ENCODE data around the gene SLC16A13. TPM values are rescaled to one million over a fixed set of nuclear protein-coding genes. Genes with fewer than 3 reads are reported as not detected.
A peak's percentile ranks its signal among the peaks of the same experiment; 100 is the strongest.

Gene SLC16A13
- total and polyA plus RNA-seq, 7 experiments from 2014 or later = 1.8 to 20.9 (median 4.4) TPM

- DNase-seq (peak in 3 of 9 donors; percentile 23 to 43 (median 29)), ATAC-seq (peak; percentile 44)
- H3K27ac ChIP-seq (ENCODE audit: low read depth, low read length) = peak overlapping the region; percentile 78
- CTCF ChIA-PET = interaction anchor here (1.8 to 6.4 kb wide), 2 partner anchors 95 to 128 kb away, joined by 4 to 145 read pairs; no protein-coding TSS in a partner anchor
- intact Hi-C loops (cut with micrococcal nuclease) = loop anchor here in 1 of 2 donors (10.0 kb wide), 1 partner anchor 793 kb away; the partner anchor contains the start of gene KDM6B
- no peaks in the 10 kb centered on the region for H3K36me3 ChIP-seq (ENCODE audit: control insufficient read depth in 2 of 3, insufficient read depth in 3 of 3, low read length in 3 of 3)
- peak overlapping the region; percentile 60 to 87 (median 80) for H3K4me3 Mint-ChIP-seq
- peaks cover 0 to 31% (median 0%) of the 10 kb centered on the region in 5 donors for H3K27me3 Mint-ChIP-seq
- H3K36me3 Mint-ChIP-seq = peaks cover 0 to 2% (median 0%) of the 10 kb centered on the region in 5 donors
- peak overlapping the region; percentile 68 for H3K4me3 ChIP-seq (ENCODE audit: low read length)
- H3K9me3 ChIP-seq (ENCODE audit: control insufficient read depth in 2 of 3, low read length in 3 of 3) = no peaks in the 10 kb centered on the region
- H3K4me1 ChIP-seq (ENCODE audit: control insufficient read depth in 2 of 2, insufficient read depth in 2 of 2, low read length in 2 of 2) = peaks cover 25 to 30% of the 10 kb centered on the region in 2 donors
- H3K27ac Mint-ChIP-seq = peak overlapping the region in 8 of 9 donors; percentile 77 to 95 (median 90)
- H3K4me1 Mint-ChIP-seq = peaks cover 14 to 78% (median 51%) of the 10 kb centered on the region in 7 donors
- no peaks in the 10 kb centered on the region for H3K27me3 ChIP-seq (ENCODE audit: control insufficient read depth in 2 of 2, insufficient read depth in 2 of 2, low read length in 2 of 2)
- no peaks in the 10 kb centered on the region for H3K9me3 Mint-ChIP-seq
- POLR2A ChIA-PET = interaction anchor here (0.5 to 2.1 kb wide), 8 partner anchors 10 to 579 kb away, joined by 3 to 8 read pairs (median 4); partner anchors contain the start of gene RNASEK
Observed at GRCh38 chr17:7041607-7042500, 6.0 kb downstream of the SLC16A13 start.

DNA sequence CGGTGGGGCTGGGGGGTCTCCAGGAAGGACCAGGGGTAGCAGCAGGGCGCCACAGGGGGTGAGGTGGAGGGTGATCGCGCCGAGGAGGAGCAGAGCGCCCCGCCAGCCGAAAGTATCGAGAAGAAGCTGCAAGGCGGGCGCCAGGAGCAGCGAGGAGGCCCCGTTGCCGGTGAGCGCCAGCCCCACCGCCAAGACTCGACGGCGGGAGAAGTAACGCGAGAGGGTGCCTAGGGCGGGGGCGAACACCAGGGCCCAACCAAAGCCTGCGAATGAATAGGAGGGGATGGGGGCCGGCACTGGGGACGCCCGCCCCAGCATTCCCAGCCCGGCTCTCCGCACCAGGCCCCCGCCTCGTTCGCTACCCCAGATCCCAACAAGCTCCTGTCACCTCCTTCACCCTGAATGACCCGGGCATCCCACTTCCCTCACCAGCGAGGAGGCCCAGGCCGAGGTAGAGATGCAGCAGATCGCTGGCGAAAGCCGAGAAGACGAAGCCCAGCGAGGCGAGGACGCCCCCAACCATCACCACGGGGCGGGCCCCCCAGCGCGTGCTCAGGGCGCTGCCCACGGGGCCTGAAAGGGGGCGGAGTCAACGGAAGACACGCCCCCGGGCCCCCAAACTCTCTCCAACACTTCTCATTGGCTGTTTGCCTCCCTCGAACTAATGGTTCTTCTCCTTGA lies 6.8 kb downstream of the SLC16A13 start:
- ChIA-PET POLR2A (interaction anchor here (0.5 to 2.1 kb wide), 10 partner anchors 7 to 645 kb away, joined by 3 to 8 read pairs (median 4); partner anchors contain the start of genes MPDU1 and SLC16A13), CTCF (interaction anchor here (6.4 kb wide), 1 partner anchor 94 kb away, joined by 145 read pairs; no protein-coding TSS in a partner anchor)
- DNase-seq = peak; percentile 36 to 61 (median 55)
- ATAC-seq = peak; percentile 53
- Histone ChIP-seq H3K4me3 (ENCODE audit: low read length) (peak overlapping the region; percentile 68), H3K36me3 (ENCODE audit: control insufficient read depth in 2 of 3, insufficient read depth in 3 of 3, low read length in 3 of 3) (no peaks in the 10 kb centered on the region), H3K4me1 (ENCODE audit: control insufficient read depth in 2 of 2, insufficient read depth in 2 of 2, low read length in 2 of 2) (peaks cover 27 to 33% of the 10 kb centered on the region in 2 donors), H3K9me3 (ENCODE audit: control insufficient read depth in 2 of 3, low read length in 3 of 3) (no peaks in the 10 kb centered on the region), H3K27ac (ENCODE audit: low read depth, low read length) (peak overlapping the region; percentile 78), H3K27me3 (ENCODE audit: control insufficient read depth in 2 of 2, insufficient read depth in 2 of 2, low read length in 2 of 2) (no peaks in the 10 kb centered on the region)
- H3K27me3 Mint-ChIP-seq = peaks cover 0 to 31% (median 0%) of the 10 kb centered on the region in 5 donors
- H3K27ac Mint-ChIP-seq = peak overlapping the region; percentile 33 to 95 (median 89)
- peaks cover 14 to 79% (median 58%) of the 10 kb centered on the region in 7 donors for H3K4me1 Mint-ChIP-seq
- H3K36me3 Mint-ChIP-seq = peaks cover 0 to 2% (median 0%) of the 10 kb centered on the region in 5 donors
- intact Hi-C loops (cut with micrococcal nuclease) = loop anchor here in 1 of 2 donors (10.0 kb wide), 1 partner anchor 792 kb away; the partner anchor contains the start of gene KDM6B
- H3K4me3 Mint-ChIP-seq = peak overlapping the region; percentile 60 to 87 (median 80)
- H3K9me3 Mint-ChIP-seq = no peaks in the 10 kb centered on the region

GRCh38 chr17:7043182-7043496 lies 7.3 kb downstream of the SLC16A13 start:
- peaks cover 0 to 2% (median 0%) of the 10 kb centered on the region in 5 donors for H3K36me3 Mint-ChIP-seq
- peak; percentile 1 for ATAC-seq
- POLR2A ChIA-PET = interaction anchor here (0.6 to 1.6 kb wide), 5 partner anchors 8 to 645 kb away, joined by 3 to 7 read pairs (median 4); partner anchors contain the start of genes MPDU1 and SLC16A13

GRCh38 chr17:7043497-7044198 lies 7.8 kb downstream of the SLC16A13 start, which contains the start of gene SLC16A11:
Gene SLC16A11, minus strand, starts transcription at chr17:7044092. Its CDS starts 579 bp downstream, at chr17:7043513.
- no peaks in the 10 kb centered on the region for H3K9me3 Mint-ChIP-seq
- H3K36me3 ChIP-seq (ENCODE audit: control insufficient read depth in 2 of 3, insufficient read depth in 3 of 3, low read length in 3 of 3) = no peaks in the 10 kb centered on the region
- ATAC-seq (peak; percentile 3), DNase-seq (peak; percentile 26 to 51 (median 36))
- H3K4me3 ChIP-seq (ENCODE audit: low read length) = peak within 1 kb of the TSS; percentile 68
- peaks cover 27 to 30% of the 10 kb centered on the region in 2 donors for H3K4me1 ChIP-seq (ENCODE audit: control insufficient read depth in 2 of 2, insufficient read depth in 2 of 2, low read length in 2 of 2)
- peaks cover 0 to 2% (median 0%) of the 10 kb centered on the region in 5 donors for H3K36me3 Mint-ChIP-seq
- H3K27me3 Mint-ChIP-seq = peaks cover 0 to 31% (median 0%) of the 10 kb centered on the region in 5 donors
- no peaks in the 10 kb centered on the region for H3K27me3 ChIP-seq (ENCODE audit: control insufficient read depth in 2 of 2, insufficient read depth in 2 of 2, low read length in 2 of 2)
- peak within 1 kb of the TSS in 8 of 9 donors; percentile 77 to 95 (median 85) for H3K27ac Mint-ChIP-seq
- no peaks in the 10 kb centered on the region for H3K9me3 ChIP-seq (ENCODE audit: control insufficient read depth in 2 of 3, low read length in 3 of 3)
- peak within 1 kb of the TSS; percentile 60 to 87 (median 80) for H3K4me3 Mint-ChIP-seq
- ChIA-PET CTCF (interaction anchor here (0.7 to 6.4 kb wide), 2 partner anchors 11 to 93 kb away, joined by 3 to 145 read pairs; no protein-coding TSS in a partner anchor), POLR2A (interaction anchor here (0.9 to 1.5 kb wide), 4 partner anchors 8 to 644 kb away, joined by 3 to 7 read pairs (median 4); partner anchors contain the start of gene SLC16A13)
- H3K4me1 Mint-ChIP-seq = peaks cover 8 to 70% (median 52%) of the 10 kb centered on the region in 7 donors
- intact Hi-C loops (cut with micrococcal nuclease) = loop anchor here in 1 of 2 donors (2.0 to 10.0 kb wide), 2 partner anchors 393 to 791 kb away; partner anchors contain the start of gene KDM6B
- peak within 1 kb of the TSS; percentile 78 for H3K27ac ChIP-seq (ENCODE audit: low read depth, low read length)

More at GRCh38 chr17:7043182-7043496, 7.3 kb downstream of the SLC16A13 start:
- Histone ChIP-seq H3K27me3 (ENCODE audit: control insufficient read depth in 2 of 2, insufficient read depth in 2 of 2, low read length in 2 of 2) (no peaks in the 10 kb centered on the region), H3K36me3 (ENCODE audit: control insufficient read depth in 2 of 3, insufficient read depth in 3 of 3, low read length in 3 of 3) (no peaks in the 10 kb centered on the region), H3K27ac (ENCODE audit: low read depth, low read length) (peak overlapping the region; percentile 78), H3K4me3 (ENCODE audit: low read length) (peak overlapping the region; percentile 68), H3K4me1 (ENCODE audit: control insufficient read depth in 2 of 2, insufficient read depth in 2 of 2, low read length in 2 of 2) (peaks cover 27 to 30% of the 10 kb centered on the region in 2 donors), H3K9me3 (ENCODE audit: control insufficient read depth in 2 of 3, low read length in 3 of 3) (no peaks in the 10 kb centered on the region)
- DNase-seq = peak in 2 of 9 donors; percentile 21 to 29
- H3K4me1 Mint-ChIP-seq = peaks cover 13 to 76% (median 57%) of the 10 kb centered on the region in 7 donors
- H3K4me3 Mint-ChIP-seq = peak overlapping the region; percentile 60 to 87 (median 80)
- intact Hi-C loops (cut with micrococcal nuclease) = loop anchor here in 1 of 2 donors (10.0 kb wide), 1 partner anchor 792 kb away; the partner anchor contains the start of gene KDM6B
- H3K27ac Mint-ChIP-seq = peak overlapping the region in 8 of 9 donors; percentile 77 to 95 (median 85)
- H3K9me3 Mint-ChIP-seq = no peaks in the 10 kb centered on the region
- CTCF ChIA-PET = interaction anchor here (6.4 kb wide), 1 partner anchor 93 kb away, joined by 145 read pairs; no protein-coding TSS in a partner anchor
- peaks cover 0 to 31% (median 0%) of the 10 kb centered on the region in 5 donors for H3K27me3 Mint-ChIP-seq

GRCh38 chr17:7045492-7046126 lies 9.8 kb downstream of the SLC16A13 start:
- H3K27ac Mint-ChIP-seq = peak overlapping the region; percentile 69 to 96 (median 92)
- H3K4me3 ChIP-seq (ENCODE audit: low read length) = peak overlapping the region; percentile 66
- peaks cover 0 to 55% (median 39%) of the 10 kb centered on the region in 7 donors for H3K4me1 Mint-ChIP-seq

More at GRCh38 chr17:7045492-7046126, 9.8 kb downstream of the SLC16A13 start:
- H3K4me1 ChIP-seq (ENCODE audit: control insufficient read depth in 2 of 2, insufficient read depth in 2 of 2, low read length in 2 of 2) = peaks cover 27 to 30% of the 10 kb centered on the region in 2 donors
- H3K36me3 Mint-ChIP-seq = no peaks in the 10 kb centered on the region
- H3K4me3 Mint-ChIP-seq = peak overlapping the region; percentile 78 to 91 (median 86)
- ATAC-seq (peak; percentile 58), DNase-seq (peak in 7 of 9 donors; percentile 61 to 79 (median 70))
- POLR2A ChIA-PET = interaction anchor here (0.6 to 2.6 kb wide), 23 partner anchors 8 to 1664 kb away, joined by 3 to 28 read pairs (median 4); partner anchors contain the start of genes DVL2, GABARAP, PHF23 and RNASEK
- H3K27me3 ChIP-seq (ENCODE audit: control insufficient read depth in 2 of 2, insufficient read depth in 2 of 2, low read length in 2 of 2) = no peaks in the 10 kb centered on the region
- intact Hi-C loops (cut with micrococcal nuclease) = loop anchor here (1.0 to 10.0 kb wide), 11 partner anchors 9 to 789 kb away; partner anchors contain the start of genes KDM6B (in 1 of the 2), RNASEK (in 1 of the 2) and SLC16A13 (in 1 of the 2)
- no peaks in the 10 kb centered on the region for H3K36me3 ChIP-seq (ENCODE audit: control insufficient read depth in 2 of 3, insufficient read depth in 3 of 3, low read length in 3 of 3)
- CTCF ChIA-PET = interaction anchor here (0.5 to 6.4 kb wide), 20 partner anchors 9 to 1585 kb away, joined by 3 to 145 read pairs (median 3); partner anchors contain the start of genes ACAP1, MYH10 and SLC16A13
- peak overlapping the region; percentile 74 for H3K27ac ChIP-seq (ENCODE audit: low read depth, low read length)
- H3K27me3 Mint-ChIP-seq = peaks cover 0 to 36% (median 0%) of the 10 kb centered on the region in 5 donors
- H3K9me3 Mint-ChIP-seq = no peaks in the 10 kb centered on the region
- H3K9me3 ChIP-seq (ENCODE audit: control insufficient read depth in 2 of 3, low read length in 3 of 3) = no peaks in the 10 kb centered on the region

All from naive thymus-derived CD4-positive, alpha-beta T cell (primary cell).